HL-60 (cell line): ENCODE measurements around the gene AFF1.

Experiments
- DNase-seq, 2 experiments: peaks; one replicate each; pipeline ENCODE4 v3.0.0-alpha.2; 2010 to 2020; ENCODE audit warnings: low read depth in 1 of 2, low spot score in 1 of 2
- H3K27ac ChIP-seq: fragments of 250-450 bp; sonication (Bioruptor Pico); replicated peaks from 2 replicates; pipeline ENCODE4 v1.5.1; 2020; ENCODE audit warnings: mild to moderate bottlenecking, moderate library complexity
- H3K27me3 ChIP-seq: fragments of 250-450 bp; sonication (Bioruptor Pico); 2 replicates; pipeline ENCODE4 v1.5.1; 2021; ENCODE audit warnings: mild to moderate bottlenecking, moderate library complexity; ENCODE audit not compliant: insufficient read depth, poor library complexity, severe bottlenecking
- H3K4me3 ChIP-seq: replicated peaks from 2 replicates; pipeline ENCODE4 v1.5.1; 2011; ENCODE audit warnings: mild to moderate bottlenecking, control low read depth, low read length; ENCODE audit not compliant: insufficient read depth
- GABPA ChIP-seq: IDR thresholded peaks from 2 replicates; pipeline ENCODE4 v1.6.1; 2012; ENCODE audit warnings: low read depth
- POLR2AphosphoS5 ChIP-seq: IDR thresholded peaks from 2 replicates; pipeline ENCODE4 v1.6.1; 2012; ENCODE audit warnings: low read depth
- REST ChIP-seq: IDR thresholded peaks from 2 replicates; pipeline ENCODE4 v1.6.1; 2012; ENCODE audit warnings: low read depth; ENCODE audit not compliant: insufficient replicate concordance
- SPI1 ChIP-seq: IDR thresholded peaks from 2 replicates; pipeline ENCODE4 v1.6.1; 2012; ENCODE audit warnings: low read depth, mild to moderate bottlenecking, borderline replicate concordance
- TF ChIP-seq, protein P1 (sequence below): IDR thresholded peaks from one replicate; pipeline ENCODE4 v1.5.1; 2011; ENCODE audit warnings: low read length, control low read depth, inconsistent platforms; ENCODE audit not compliant: insufficient read depth

AFF1 gene

GRCh38 chr4:87174672-87175071 lies 239.9 kb downstream of the AFF1 start:
- Histone ChIP-seq H3K4me3 (no peak overlapping the region), H3K27ac (no peak overlapping the region), H3K27me3 (no peaks in the 10 kb centered on the region)
- TF ChIP-seq REST (no peak), GABPA (no peak), SPI1 (no peak), POLR2AphosphoS5 (no peak)
- TF ChIP-seq, protein P1, sequence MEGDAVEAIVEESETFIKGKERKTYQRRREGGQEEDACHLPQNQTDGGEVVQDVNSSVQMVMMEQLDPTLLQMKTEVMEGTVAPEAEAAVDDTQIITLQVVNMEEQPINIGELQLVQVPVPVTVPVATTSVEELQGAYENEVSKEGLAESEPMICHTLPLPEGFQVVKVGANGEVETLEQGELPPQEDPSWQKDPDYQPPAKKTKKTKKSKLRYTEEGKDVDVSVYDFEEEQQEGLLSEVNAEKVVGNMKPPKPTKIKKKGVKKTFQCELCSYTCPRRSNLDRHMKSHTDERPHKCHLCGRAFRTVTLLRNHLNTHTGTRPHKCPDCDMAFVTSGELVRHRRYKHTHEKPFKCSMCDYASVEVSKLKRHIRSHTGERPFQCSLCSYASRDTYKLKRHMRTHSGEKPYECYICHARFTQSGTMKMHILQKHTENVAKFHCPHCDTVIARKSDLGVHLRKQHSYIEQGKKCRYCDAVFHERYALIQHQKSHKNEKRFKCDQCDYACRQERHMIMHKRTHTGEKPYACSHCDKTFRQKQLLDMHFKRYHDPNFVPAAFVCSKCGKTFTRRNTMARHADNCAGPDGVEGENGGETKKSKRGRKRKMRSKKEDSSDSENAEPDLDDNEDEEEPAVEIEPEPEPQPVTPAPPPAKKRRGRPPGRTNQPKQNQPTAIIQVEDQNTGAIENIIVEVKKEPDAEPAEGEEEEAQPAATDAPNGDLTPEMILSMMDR = no peak
- no peak for DNase-seq

- TF ChIP-seq SPI1 = no peak
- no peak for TF ChIP-seq GABPA
- TF ChIP-seq, protein P1 = no peak
- no peak for TF ChIP-seq POLR2AphosphoS5
- no peak for TF ChIP-seq REST
- DNase-seq = no peak
- Histone ChIP-seq H3K27ac (no peak overlapping the region), H3K27me3 (no peaks in the 10 kb centered on the region), H3K4me3 (no peak overlapping the region)
Observed at GRCh38 chr4:87179751-87180150, 244.9 kb downstream of the AFF1 start.

- Histone ChIP-seq H3K27ac (no peak overlapping the region), H3K27me3 (no peaks in the 10 kb centered on the region), H3K4me3 (no peak overlapping the region)
- TF ChIP-seq REST (no peak), GABPA (no peak), SPI1 (no peak), POLR2AphosphoS5 (no peak)
- TF ChIP-seq, protein P1 = no peak
- no peak for DNase-seq
Observed at GRCh38 chr4:87180767-87181166, 246.0 kb downstream of the AFF1 start.
